GM21619 (cell line): ENCODE measurements around the gene MEX3B.

Source experiments
- ATAC-seq: cut with Tn5 transposase; IDR thresholded peaks from one replicate; pipeline ENCODE4 v1.9.1; 2021; ENCODE audit not compliant: unreplicated experiment

Gene MEX3B

GRCh38 chr15:82045892-82046665 lies at the start of gene MEX3B:
Gene MEX3B, minus strand, starts transcription at chr15:82046018. Its CDS starts 313 bp downstream, at chr15:82045705.
- peak; percentile 63 for ATAC-seq

- ATAC-seq: no peak
Measured at GRCh38 chr15:82093774-82094211, 48.0 kb upstream of the MEX3B start.

- no peak for ATAC-seq
Measured at GRCh38 chr15:82093325-82093724, 47.5 kb upstream of the MEX3B start.

- no peak for ATAC-seq
Measured at GRCh38 chr15:82091636-82092140, 45.9 kb upstream of the MEX3B start.

GRCh38 chr15:82086243-82086995 lies 40.6 kb upstream of the MEX3B start:
- ATAC-seq: no peak

- ATAC-seq: no peak
Measured at GRCh38 chr15:82081914-82082762, 36.3 kb upstream of the MEX3B start.

GRCh38 chr15:82080774-82081173 lies 35.0 kb upstream of the MEX3B start:
- ATAC-seq: no peak

GRCh38 chr15:82079736-82080135 lies 33.9 kb upstream of the MEX3B start:
- no peak for ATAC-seq

- ATAC-seq: no peak
Measured at GRCh38 chr15:82074610-82075009, 28.8 kb upstream of the MEX3B start.

GRCh38 chr15:82072926-82073537 lies 27.2 kb upstream of the MEX3B start:
- no peak for ATAC-seq

GRCh38 chr15:82066455-82066854 lies 20.6 kb upstream of the MEX3B start:
- no peak for ATAC-seq

GRCh38 chr15:82064824-82065223 lies 19.0 kb upstream of the MEX3B start:
- ATAC-seq: no peak

- no peak for ATAC-seq
Measured at GRCh38 chr15:82062479-82063454, 16.9 kb upstream of the MEX3B start.

- ATAC-seq: no peak
Measured at GRCh38 chr15:82060817-82061216, 15.0 kb upstream of the MEX3B start.

- ATAC-seq: no peak
Measured at GRCh38 chr15:82058517-82059204, 12.8 kb upstream of the MEX3B start.

GRCh38 chr15:82058026-82058425 lies 12.2 kb upstream of the MEX3B start:
- ATAC-seq: no peak

- ATAC-seq: no peak
Measured at GRCh38 chr15:82056958-82057823, 11.4 kb upstream of the MEX3B start.

GRCh38 chr15:82052751-82053150 lies 6.9 kb upstream of the MEX3B start:
- no peak for ATAC-seq
